HepG2 (cell line): ENCODE data around the gene MIS18BP1. TPM values are rescaled to one million over a fixed set of nuclear protein-coding genes. Genes with fewer than 3 reads are reported as not detected.

Experiments used
- ARNT ChIP-seq: fragments of 450-650 bp; IDR thresholded peaks from 2 replicates; pipeline ENCODE4 v1.6.1; 2017
- CENPX ChIP-seq: sonication (generic); formaldehyde crosslinking; IDR thresholded peaks from 2 replicates; pipeline ENCODE4 v1.9.0; 2021; ENCODE audit warnings: mild to moderate bottlenecking, missing genetic modification reagents, moderate library complexity
- E2F5 ChIP-seq: sonication (generic); formaldehyde crosslinking; conservative IDR thresholded peaks from 2 replicates; pipeline ENCODE4 v1.4.0; 2020; ENCODE audit warnings: missing genetic modification reagents
- EEA1 ChIP-seq: sonication (generic); formaldehyde crosslinking; IDR thresholded peaks from 2 replicates; pipeline ENCODE4 v1.5.1; 2020; ENCODE audit warnings: mild to moderate bottlenecking, missing genetic modification reagents, borderline replicate concordance
- GPN1 ChIP-seq: sonication (generic); formaldehyde crosslinking; IDR thresholded peaks from 2 replicates; pipeline ENCODE4 v1.5.1; 2020; ENCODE audit warnings: missing genetic modification reagents, borderline replicate concordance
- NFIB ChIP-seq: sonication (generic); formaldehyde crosslinking; IDR thresholded peaks from 2 replicates; pipeline ENCODE4 v1.9.0; 2021; ENCODE audit warnings: missing genetic modification reagents, mild to moderate bottlenecking, borderline replicate concordance
- PTBP1 ChIP-seq: fragments of 200-400 bp; formaldehyde crosslinking; IDR thresholded peaks from 2 replicates; pipeline ENCODE4 v1.6.1; 2018; ENCODE audit warnings: low read length, low read depth; ENCODE audit not compliant: poor library complexity, severe bottlenecking
- RNF219 ChIP-seq: sonication (generic); formaldehyde crosslinking; IDR thresholded peaks from 2 replicates; pipeline ENCODE4 v1.5.0; 2020; ENCODE audit warnings: mild to moderate bottlenecking, missing genetic modification reagents
- TIGD3 ChIP-seq: sonication (generic); formaldehyde crosslinking; IDR thresholded peaks from 2 replicates; pipeline ENCODE4 v1.5.1; 2020; ENCODE audit warnings: mild to moderate bottlenecking, missing genetic modification reagents, borderline replicate concordance
- TP53 ChIP-seq: sonication (generic); formaldehyde crosslinking; conservative IDR thresholded peaks from 2 replicates; pipeline ENCODE4 v1.4.0; 2020; ENCODE audit warnings: missing genetic modification reagents
- ZFP90 ChIP-seq: sonication (generic); formaldehyde crosslinking; IDR thresholded peaks from 2 replicates; pipeline ENCODE4 v1.8.0; 2022; ENCODE audit warnings: missing genetic modification reagents, mild to moderate bottlenecking, inconsistent platforms, borderline replicate concordance
- ZNF24 ChIP-seq: fragments of 450-650 bp; IDR thresholded peaks from 2 replicates; pipeline ENCODE4 v1.6.1; 2017; ENCODE audit warnings: antibody characterized with exemption, mild to moderate bottlenecking
- ZNF280D ChIP-seq: sonication (generic); formaldehyde crosslinking; IDR thresholded peaks from 2 replicates; pipeline ENCODE4 v1.5.1; 2020; ENCODE audit warnings: mild to moderate bottlenecking, missing genetic modification reagents
- ZNF329 ChIP-seq: sonication (generic); formaldehyde crosslinking; IDR thresholded peaks from 2 replicates; pipeline ENCODE4 v1.9.0; 2021; ENCODE audit warnings: low read depth, mild to moderate bottlenecking, missing genetic modification reagents
- ZNF460 ChIP-seq: sonication (generic); formaldehyde crosslinking; IDR thresholded peaks from 2 replicates; pipeline ENCODE4 v1.5.1; 2020; ENCODE audit warnings: missing genetic modification reagents, mild to moderate bottlenecking, borderline replicate concordance
- ZNF569 ChIP-seq: sonication (generic); formaldehyde crosslinking; IDR thresholded peaks from 2 replicates; pipeline ENCODE4 v1.5.0; 2020; ENCODE audit warnings: mild to moderate bottlenecking, missing genetic modification reagents, moderate library complexity, borderline replicate concordance
- ZNF605 ChIP-seq: sonication (generic); formaldehyde crosslinking; IDR thresholded peaks from 2 replicates; pipeline ENCODE4 v1.8.0; 2022; ENCODE audit warnings: mild to moderate bottlenecking, missing genetic modification reagents
- ZNF691 ChIP-seq: sonication (generic); formaldehyde crosslinking; IDR thresholded peaks from 2 replicates; pipeline ENCODE4 v1.4.0; 2020; ENCODE audit warnings: missing genetic modification reagents, low read depth, mild to moderate bottlenecking, borderline replicate concordance
- ZSCAN20 ChIP-seq: sonication (generic); formaldehyde crosslinking; IDR thresholded peaks from 2 replicates; pipeline ENCODE4 v1.4.0; 2020; ENCODE audit warnings: missing genetic modification reagents, mild to moderate bottlenecking, borderline replicate concordance
- ZSCAN21 ChIP-seq: sonication (generic); formaldehyde crosslinking; IDR thresholded peaks from 2 replicates; pipeline ENCODE4 v1.8.0; 2022; ENCODE audit warnings: mild to moderate bottlenecking, missing genetic modification reagents, moderate library complexity, borderline replicate concordance
- polyA plus RNA-seq, 8 experiments: library from polyadenylated mRNA; depleted of rRNA in 3 of 8; stranded (reverse) in 7 of 8; unstranded in 1 of 8; fragments of >200 nt; fragmentation: Illumina TruSeq in 4 of 8; extraction: Trizol in 4 of 8; gene quantifications; 2 replicates each; pipeline versions ENCODE4 v1.2.1 to v1.2.3, GENCODE V29; 2011 to 2016; ENCODE audit warnings: low read depth in 4 of 8, missing spikeins in 1 of 8, mixed read lengths in 1 of 8; ENCODE audit not compliant: insufficient read depth in 1 of 8
- total RNA-seq, 5 experiments: library from RNA; depleted of rRNA; stranded (reverse); fragments of >200 nt; fragmentation: Illumina TruSeq; extraction: Trizol; gene quantifications; 2 replicates each; pipeline ENCODE4 v1.2.3, GENCODE V29; 2016; ENCODE audit warnings: low read depth in 1 of 5

MIS18BP1 gene
- total and polyA plus RNA-seq, 2 of the 13 experiments (the other 11 are each of a cell fraction or from before 2014, with no cell fraction given), result 9.5 to 36.4 TPM

GRCh38 chr14:45253070-45253753, at the start of gene MIS18BP1 (continued):
- TF ChIP-seq EEA1 (CRISPR knock-in tag) (peak; percentile 17; the same call in 1 of the 2 replicates), E2F5 (peak; percentile 95), NFIB (CRISPR knock-in tag) (no peak), ZNF569 (CRISPR knock-in tag) (peak; percentile 98; the same call in 1 of the 2 replicates), ZFP90 (CRISPR knock-in tag) (0 out of 2 replicates have a peak, but pooled peaks have one; percentile 60), ZNF460 (no peak), ARNT (no peak), PTBP1 (no peak), ZSCAN20 (0 out of 2 replicates have a peak, but pooled peaks have one; percentile 50), ZNF280D (CRISPR knock-in tag) (peak; percentile 96), RNF219 (CRISPR knock-in tag) (0 out of 2 replicates have a peak, but pooled peaks have one; percentile 54), GPN1 (CRISPR knock-in tag) (no peak; the same call in 1 of the 2 replicates), TP53 (CRISPR knock-in tag) (peak; percentile 78; the same call in 1 of the 2 replicates), ZNF605 (CRISPR knock-in tag) (peak; percentile 91), ZNF329 (CRISPR knock-in tag) (peak; percentile 91), TIGD3 (CRISPR knock-in tag) (peak; percentile 85; the same call in 1 of the 2 replicates), ZNF24 (no peak; the same call in 1 of the 2 replicates), ZSCAN21 (CRISPR knock-in tag) (peak; percentile 87), CENPX (CRISPR knock-in tag) (no peak), ZNF691 (0 out of 2 replicates have a peak, but pooled peaks have one; percentile 44)
